Upper lobe of left lung (tissue), 6 donors: ENCODE measurements around the gene CFAP299. TPM values are rescaled to one million over a fixed set of nuclear protein-coding genes. Genes with fewer than 3 reads are reported as not detected.

Source experiments
- ATAC-seq, 2 donors: fragments of 200-7000 bp; cut with Tn5 transposase; one replicate each; pipeline ENCODE4 v1.9.1; 2022; ENCODE audit warnings: mild to moderate bottlenecking in 2 of 2, moderate library complexity in 2 of 2; ENCODE audit not compliant: low FRiP score in 2 of 2
- DNase-seq, 2 donors: peaks; one replicate each; pipeline ENCODE4 v3.0.0-alpha.2; 2019 to 2020
- H3K27ac ChIP-seq, 4 donors: fragments of 200-600 bp; sonication (generic); one replicate each; pipeline ENCODE4 v1.5.1; 2016 to 2019
- H3K27me3 ChIP-seq, 4 donors: fragments of 200-600 bp; sonication (generic); one replicate each; pipeline ENCODE4 v1.5.1; 2017 to 2019
- H3K36me3 ChIP-seq, 4 donors: fragments of 200-600 bp; sonication (generic); one replicate each; pipeline ENCODE4 v1.5.1; 2016 to 2019
- H3K4me1 ChIP-seq, 4 donors: fragments of 200-600 bp; sonication (generic); one replicate each; pipeline ENCODE4 v1.5.1; 2018 to 2019
- H3K4me3 ChIP-seq, 4 donors: fragments of 200-600 bp; sonication (generic); one replicate each; pipeline ENCODE4 v1.5.1; 2017 to 2019; ENCODE audit warnings: mild to moderate bottlenecking in 2 of 4, moderate library complexity in 1 of 4
- H3K9me3 ChIP-seq, 4 donors: fragments of 200-600 bp; sonication (generic); one replicate each; pipeline ENCODE4 v1.5.1; 2018 to 2019
- EP300 ChIP-seq, 4 donors: sonication (generic); formaldehyde crosslinking; IDR thresholded peaks; one replicate each; pipeline ENCODE4 v1.5.1; 2017; ENCODE audit warnings: antibody characterized with exemption in 4 of 4, control low read depth in 2 of 4
- POLR2A ChIP-seq, 4 donors: fragments of 450-650 bp; IDR thresholded peaks; one replicate each; pipeline ENCODE4 v1.5.1; 2016 to 2017; ENCODE audit warnings: antibody characterized with exemption in 4 of 4, mild to moderate bottlenecking in 2 of 4
- POLR2AphosphoS5 ChIP-seq, 2 donors: sonication (generic); formaldehyde crosslinking; IDR thresholded peaks; one replicate each; pipeline ENCODE4 v1.5.1; 2017; ENCODE audit warnings: antibody characterized with exemption in 2 of 2
- WGBS, 2 donors: methylation state at CpG; one replicate each; pipeline ENCODE4 v1.1.5; 2017 to 2018; 5-methylcytosine and 5-hydroxymethylcytosine counted together
- total RNA-seq, 6 donors: library from RNA; depleted of rRNA in 4 of 6; stranded (reverse); fragments of >200 nt in 4 of 6; gene quantifications; one replicate each; pipeline versions ENCODE4 v1.1.0 to v1.2.1, GENCODE V29; 2016 to 2021
- TF ChIP-seq, protein P1 (sequence below), 6 experiments: fragments of 450-650 bp in 4 of 6; fragments of 200-600 bp in 2 of 6; sonication (generic) in 2 of 6; IDR thresholded peaks; one replicate each; pipeline ENCODE4 v1.5.1; 2016 to 2019; ENCODE audit warnings: antibody characterized with exemption in 6 of 6
- donor health status: DM: no; HTN: no; CAD: no; lungs with moderate emphysema.
- donor health status: DM: no; HTN: yes; CAD: no; lungs with severe emphysema.

The CFAP299 gene
- total RNA-seq, 6 donors from 2014 or later: 0.46 to 31.6 (median 3.9) TPM

DNA sequence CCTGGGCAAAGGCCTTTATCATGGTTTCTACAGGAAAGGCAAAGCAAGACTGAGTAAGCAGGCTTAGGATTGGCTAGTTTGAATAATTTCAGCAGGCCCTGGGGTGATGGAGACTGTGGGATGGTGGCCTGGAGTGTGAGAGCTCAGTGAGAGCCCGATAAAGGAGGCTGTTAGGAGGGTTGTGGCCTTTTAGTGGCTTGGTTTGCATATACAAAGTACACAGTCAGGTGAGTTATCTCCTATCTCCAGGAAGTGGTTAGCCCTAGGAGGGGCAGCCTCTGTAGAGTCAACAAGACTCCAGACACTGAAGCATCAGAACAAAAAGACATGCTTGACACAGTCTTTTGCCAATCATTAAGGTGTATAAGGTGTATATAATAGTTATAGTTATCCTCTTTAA, 157.2 kb downstream of the CFAP299 start:
- ATAC-seq: peak in 1 of 2 donors; percentile 66
- Histone ChIP-seq H3K27ac (no peak overlapping the region), H3K9me3 (no peaks in the 10 kb centered on the region), H3K4me3 (no peak overlapping the region), H3K4me1 (no peaks in the 10 kb centered on the region), H3K27me3 (no peaks in the 10 kb centered on the region), H3K36me3 (no peaks in the 10 kb centered on the region)
- TF ChIP-seq EP300 (IDR thresholded peaks at IDR 0.05) (no peak), POLR2AphosphoS5 (IDR thresholded peaks at IDR 0.05) (no peak), POLR2A (IDR thresholded peaks at IDR 0.05) (no peak)
- TF ChIP-seq, protein P1, sequence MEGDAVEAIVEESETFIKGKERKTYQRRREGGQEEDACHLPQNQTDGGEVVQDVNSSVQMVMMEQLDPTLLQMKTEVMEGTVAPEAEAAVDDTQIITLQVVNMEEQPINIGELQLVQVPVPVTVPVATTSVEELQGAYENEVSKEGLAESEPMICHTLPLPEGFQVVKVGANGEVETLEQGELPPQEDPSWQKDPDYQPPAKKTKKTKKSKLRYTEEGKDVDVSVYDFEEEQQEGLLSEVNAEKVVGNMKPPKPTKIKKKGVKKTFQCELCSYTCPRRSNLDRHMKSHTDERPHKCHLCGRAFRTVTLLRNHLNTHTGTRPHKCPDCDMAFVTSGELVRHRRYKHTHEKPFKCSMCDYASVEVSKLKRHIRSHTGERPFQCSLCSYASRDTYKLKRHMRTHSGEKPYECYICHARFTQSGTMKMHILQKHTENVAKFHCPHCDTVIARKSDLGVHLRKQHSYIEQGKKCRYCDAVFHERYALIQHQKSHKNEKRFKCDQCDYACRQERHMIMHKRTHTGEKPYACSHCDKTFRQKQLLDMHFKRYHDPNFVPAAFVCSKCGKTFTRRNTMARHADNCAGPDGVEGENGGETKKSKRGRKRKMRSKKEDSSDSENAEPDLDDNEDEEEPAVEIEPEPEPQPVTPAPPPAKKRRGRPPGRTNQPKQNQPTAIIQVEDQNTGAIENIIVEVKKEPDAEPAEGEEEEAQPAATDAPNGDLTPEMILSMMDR (IDR thresholded peaks at IDR 0.05): no peak
- peak in 1 of 2 donors; percentile 36 for DNase-seq
- 58 to 60% methylated on average over 1 of the region's 1 CpG for WGBS, 2 donors

DNA sequence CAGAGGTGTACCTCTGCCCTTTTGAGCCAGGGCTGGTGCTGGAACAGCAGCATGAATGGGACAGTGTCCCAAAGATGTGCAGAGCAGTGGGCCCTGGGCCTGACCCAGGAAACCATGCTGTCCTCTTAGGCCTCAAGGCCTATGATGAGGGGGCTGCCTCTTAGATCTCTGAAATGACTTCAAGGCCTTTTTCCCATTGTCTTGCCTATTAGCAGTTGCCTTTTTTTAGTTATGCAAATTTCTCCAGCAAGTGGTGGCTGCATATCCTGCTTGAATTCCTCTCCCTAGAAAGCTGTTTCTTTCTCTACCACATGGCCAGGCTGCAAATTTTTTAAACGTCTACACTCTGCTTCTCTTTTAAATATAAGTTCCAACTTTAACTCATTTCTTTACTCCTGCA, 160.3 kb downstream of the CFAP299 start:
- Histone ChIP-seq H3K4me3 (no peak overlapping the region), H3K27ac (no peak overlapping the region), H3K4me1 (no peaks in the 10 kb centered on the region), H3K27me3 (no peaks in the 10 kb centered on the region), H3K36me3 (no peaks in the 10 kb centered on the region), H3K9me3 (no peaks in the 10 kb centered on the region)
- ATAC-seq (no peak), DNase-seq (no peak)
- WGBS, 2 donors: 68 to 79% methylated on average over 1 of the region's 1 CpG
- TF ChIP-seq EP300 (IDR thresholded peaks at IDR 0.05) (no peak), POLR2A (IDR thresholded peaks at IDR 0.05) (no peak), POLR2AphosphoS5 (IDR thresholded peaks at IDR 0.05) (no peak)
- TF ChIP-seq, protein P1 (IDR thresholded peaks at IDR 0.05): no peak

DNA sequence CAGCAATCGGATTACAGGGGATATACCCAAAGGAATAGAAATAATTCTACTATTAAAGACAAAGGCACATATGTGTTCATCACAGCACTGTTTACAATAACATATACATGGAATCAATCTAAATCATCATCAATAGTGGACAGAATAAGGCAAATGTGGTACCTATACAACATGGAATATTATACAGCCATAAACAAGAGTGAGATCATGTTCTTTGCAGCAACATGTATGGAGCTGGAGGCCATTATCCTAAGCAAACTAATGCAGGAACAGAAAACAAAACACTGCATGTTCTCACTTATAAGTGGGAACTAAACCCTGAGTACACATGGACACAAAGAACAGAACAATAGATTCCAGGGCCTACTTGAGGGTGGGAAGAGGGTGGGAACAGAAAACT, 163.2 kb downstream of the CFAP299 start:
- Histone ChIP-seq H3K9me3 (no peaks in the 10 kb centered on the region), H3K4me1 (no peaks in the 10 kb centered on the region), H3K4me3 (no peak overlapping the region), H3K27ac (no peak overlapping the region), H3K36me3 (no peaks in the 10 kb centered on the region), H3K27me3 (no peaks in the 10 kb centered on the region)
- DNase-seq (no peak), ATAC-seq (no peak)
- no peak for TF ChIP-seq EP300 (IDR thresholded peaks at IDR 0.05)
- no peak for TF ChIP-seq POLR2AphosphoS5 (IDR thresholded peaks at IDR 0.05)
- TF ChIP-seq, protein P1 (IDR thresholded peaks at IDR 0.05): no peak
- WGBS, 2 donors: 90% methylated on average over 1 of the region's 1 CpG

DNA sequence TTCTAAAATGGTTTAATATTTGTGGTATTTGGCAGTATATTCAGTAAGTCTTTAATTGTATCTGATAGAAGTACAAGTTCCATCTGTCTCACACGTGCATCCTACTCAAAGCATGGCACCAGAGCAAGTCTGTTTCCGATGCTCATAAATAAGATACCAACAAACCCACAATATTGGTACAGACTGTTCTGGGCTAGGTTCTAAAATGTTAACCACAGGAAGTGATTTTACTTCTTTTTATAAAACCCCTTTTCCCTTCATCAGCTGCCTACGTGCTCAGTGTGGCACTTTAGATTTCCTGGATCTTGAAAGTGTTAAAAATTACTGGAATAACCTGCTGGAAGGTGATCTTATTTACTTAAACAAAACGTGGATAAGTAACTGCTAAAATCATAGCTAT, 165.1 kb downstream of the CFAP299 start:
- no peaks in the 10 kb centered on the region for H3K36me3 ChIP-seq
- ATAC-seq: no peak
- no peaks in the 10 kb centered on the region for H3K27me3 ChIP-seq
- H3K4me1 ChIP-seq: no peaks in the 10 kb centered on the region
- no peak for DNase-seq
- no peaks in the 10 kb centered on the region for H3K9me3 ChIP-seq
- WGBS, 2 donors: 23 to 29% methylated on average over 4 of the region's 4 CpGs
- no peak overlapping the region for H3K4me3 ChIP-seq
- no peak overlapping the region for H3K27ac ChIP-seq
- TF ChIP-seq POLR2A (IDR thresholded peaks at IDR 0.05): no peak
- no peak for TF ChIP-seq POLR2AphosphoS5 (IDR thresholded peaks at IDR 0.05)
- TF ChIP-seq, protein P1 (IDR thresholded peaks at IDR 0.05): no peak
- no peak for TF ChIP-seq EP300 (IDR thresholded peaks at IDR 0.05)

DNA sequence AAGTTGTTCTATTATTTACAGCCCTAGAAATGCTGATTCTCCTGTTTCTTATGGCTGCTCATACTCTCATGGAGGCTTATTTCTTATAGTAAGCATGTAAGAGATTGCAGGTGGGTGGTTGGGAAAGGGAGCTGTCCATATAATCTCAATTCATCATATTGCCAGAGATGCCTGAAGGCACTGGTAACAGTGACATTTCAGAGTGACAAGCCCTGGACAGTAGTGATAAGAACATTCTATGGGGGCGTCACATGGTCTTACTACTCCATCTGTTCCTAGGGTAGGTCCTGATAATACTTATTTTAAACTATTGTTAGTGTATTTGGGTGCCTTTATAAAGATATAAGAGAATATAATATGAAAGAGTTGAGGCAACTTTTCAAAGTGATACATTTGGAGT, 171.5 kb downstream of the CFAP299 start:
- TF ChIP-seq EP300 (IDR thresholded peaks at IDR 0.05) (no peak), POLR2AphosphoS5 (IDR thresholded peaks at IDR 0.05) (no peak), POLR2A (IDR thresholded peaks at IDR 0.05) (no peak)
- TF ChIP-seq, protein P1 (IDR thresholded peaks at IDR 0.05): no peak
- Histone ChIP-seq H3K27ac (no peak overlapping the region), H3K27me3 (no peaks in the 10 kb centered on the region), H3K4me1 (no peaks in the 10 kb centered on the region), H3K36me3 (no peaks in the 10 kb centered on the region), H3K9me3 (no peaks in the 10 kb centered on the region), H3K4me3 (no peak overlapping the region)
- WGBS, 2 donors: 0 to 71% methylated on average over 1 of the region's 1 CpG
- DNase-seq (no peak), ATAC-seq (no peak)
